HG02938 (cell line): ENCODE results near the gene CHST7.
"Not testable (repeated sequence)": the region's sequence is repeated elsewhere in the genome, so short reads cannot be mapped to it uniquely, and the experiment has no call there.

Experiments
- ATAC-seq: cut with Tn5 transposase; IDR thresholded peaks from one replicate; pipeline ENCODE4 v1.9.1; 2021; ENCODE audit warnings: mild to moderate bottlenecking, moderate library complexity; ENCODE audit not compliant: unreplicated experiment

The CHST7 gene

DNA sequence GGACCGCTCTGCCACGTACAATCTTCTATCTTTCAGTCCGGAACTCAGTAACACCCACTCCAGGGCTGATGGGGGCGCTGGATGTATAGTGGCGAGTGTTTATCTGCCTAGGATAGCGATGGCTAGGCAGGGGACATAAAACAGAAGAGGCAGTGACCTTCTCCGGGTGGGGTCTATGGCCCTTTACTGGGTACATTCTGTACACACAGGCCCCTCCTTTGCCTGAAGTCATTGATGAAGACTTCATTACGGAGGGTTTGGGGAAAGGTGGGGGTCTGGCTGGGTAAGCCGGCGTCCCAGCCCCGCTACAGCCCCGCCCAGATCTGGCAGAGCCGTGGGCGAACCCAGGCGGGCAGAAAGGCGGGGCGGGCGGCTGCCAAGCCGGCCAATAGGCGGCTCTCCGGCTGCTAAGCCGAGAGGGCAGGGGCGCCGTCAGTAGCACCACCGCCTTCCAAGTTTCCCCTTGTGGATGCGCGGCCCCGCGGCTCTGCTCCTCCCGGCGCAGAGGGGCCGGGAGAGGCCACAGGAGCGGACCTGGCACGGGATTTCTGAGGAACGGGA lies at the start of gene CHST7:
TSS of gene CHST7 (plus strand) at position 435 of the 561 bp plus-strand sequence. CDS start 167 bp downstream, outside the sequence.
- ATAC-seq, result peak; percentile 25

- ATAC-seq, result not testable (repeated sequence)
Observed at GRCh38 chrX:46528640-46529039, 44.9 kb upstream of the CHST7 start.

GRCh38 chrX:46529740-46530403 lies 43.7 kb upstream of the CHST7 start:
- not testable (repeated sequence) for ATAC-seq

GRCh38 chrX:46530404-46530908 lies 43.1 kb upstream of the CHST7 start:
- not testable (repeated sequence) for ATAC-seq

DNA sequence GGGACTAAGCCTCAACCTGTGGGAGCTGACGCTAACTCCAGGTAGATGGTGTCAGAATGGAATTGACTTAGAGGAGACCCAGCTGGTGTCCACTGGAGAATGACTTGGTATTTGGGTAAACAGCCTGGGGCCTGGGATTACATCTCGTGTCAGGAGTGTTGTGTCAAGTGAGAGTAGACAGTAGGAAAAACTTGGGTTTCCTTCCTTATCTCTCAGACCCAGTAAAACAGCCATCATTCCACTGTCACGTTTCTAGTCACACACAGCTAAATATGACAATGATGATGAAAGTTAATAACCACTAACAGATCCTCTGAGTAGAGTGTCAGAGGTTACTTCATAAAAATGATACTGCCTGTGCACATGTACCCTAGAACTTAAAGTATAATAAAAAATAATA lies 42.1 kb upstream of the CHST7 start:
- no peak for ATAC-seq

DNA sequence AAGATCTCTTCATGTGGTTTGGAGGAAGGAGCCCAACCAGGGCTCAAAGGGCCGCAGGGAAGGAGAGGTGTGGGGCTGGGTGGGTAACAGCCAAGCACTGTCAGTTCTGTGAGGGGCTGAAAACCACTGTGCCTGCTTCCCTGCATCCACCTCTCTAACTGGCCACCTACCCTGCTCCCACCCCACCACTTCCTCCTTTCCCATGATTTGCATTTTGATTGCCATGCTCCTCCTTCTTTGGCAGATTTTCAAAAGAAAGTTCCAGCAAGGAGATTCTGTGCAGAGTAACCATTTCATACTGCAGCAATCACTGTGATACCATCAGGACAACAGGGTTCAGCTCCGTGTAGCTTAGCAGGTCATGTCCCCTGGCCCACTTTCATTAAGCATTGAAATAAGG lies 30.1 kb upstream of the CHST7 start:
- no peak for ATAC-seq

GRCh38 chrX:46544527-46544926 lies 29.0 kb upstream of the CHST7 start:
- ATAC-seq, result not testable (repeated sequence)

DNA sequence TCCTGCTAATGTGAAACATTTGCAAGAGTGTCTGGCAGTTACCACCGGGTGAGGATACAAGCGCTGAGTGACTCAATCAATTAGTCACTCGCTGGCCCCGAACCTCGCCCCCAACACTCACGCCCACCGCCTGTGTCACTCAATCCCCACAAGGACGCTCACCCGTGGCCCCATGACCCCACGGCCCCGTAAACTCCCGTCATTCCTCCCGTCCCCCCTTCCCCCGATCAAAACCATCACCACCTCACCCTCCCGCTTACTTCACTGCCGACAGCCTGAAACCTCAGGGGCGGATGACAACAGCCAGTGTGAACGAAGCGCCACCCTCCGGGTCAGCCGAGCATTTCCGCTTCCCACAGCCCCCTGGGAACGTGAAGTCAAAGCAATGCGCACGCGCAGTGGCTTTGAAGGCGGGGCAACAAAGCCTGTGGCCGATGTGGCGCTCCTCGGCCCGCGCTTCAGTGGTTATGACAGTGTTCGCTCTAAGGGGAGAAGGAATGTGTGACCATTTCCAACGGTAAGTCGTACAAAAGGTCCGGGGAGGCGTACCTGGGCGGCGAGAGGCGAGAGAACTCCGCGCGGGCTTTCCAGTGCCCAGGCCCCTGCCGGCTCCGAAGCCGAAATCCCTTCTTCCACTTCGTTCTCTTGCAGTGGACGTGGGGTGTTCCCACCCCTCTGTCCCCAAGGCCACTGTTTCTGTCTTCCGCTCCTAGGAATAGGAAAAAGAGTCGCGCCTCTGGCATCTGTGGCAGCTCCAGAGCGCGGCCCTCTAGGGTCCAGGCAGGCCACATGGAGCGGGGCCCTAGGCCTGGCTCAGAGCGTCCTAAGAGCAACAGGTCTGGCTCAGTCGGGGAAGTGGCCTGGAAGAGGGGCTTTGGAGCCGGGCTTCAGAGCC lies 28.2 kb upstream of the CHST7 start, which contains the start of gene ZNF674:
TSS of gene ZNF674 (minus strand) at position 311 of the 895 bp plus-strand sequence. CDS start 3,334 bp downstream, outside the sequence.
- ATAC-seq, result peak; percentile 82

DNA sequence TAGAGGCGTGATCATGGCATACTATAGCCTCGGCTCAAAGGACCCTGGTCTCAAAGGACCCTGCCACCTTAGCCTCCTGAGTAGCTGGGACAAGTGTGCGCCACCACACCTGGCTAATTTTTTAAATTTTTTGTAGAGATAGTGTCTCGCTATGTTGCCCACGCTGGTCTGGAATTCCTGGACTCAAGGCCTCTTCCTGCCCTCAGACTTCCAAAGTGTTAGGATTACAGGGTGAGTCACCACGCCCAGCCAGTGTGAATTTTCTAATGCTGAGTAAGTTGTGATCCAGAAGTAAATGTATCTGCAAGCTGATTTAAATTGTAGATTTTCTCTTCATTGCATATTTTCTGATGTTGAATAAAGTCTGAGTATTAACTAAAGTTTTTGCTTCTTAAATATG lies 25.7 kb upstream of the CHST7 start:
- no peak for ATAC-seq

- no peak for ATAC-seq
Observed at GRCh38 chrX:46549914-46550313, 23.7 kb upstream of the CHST7 start.

DNA sequence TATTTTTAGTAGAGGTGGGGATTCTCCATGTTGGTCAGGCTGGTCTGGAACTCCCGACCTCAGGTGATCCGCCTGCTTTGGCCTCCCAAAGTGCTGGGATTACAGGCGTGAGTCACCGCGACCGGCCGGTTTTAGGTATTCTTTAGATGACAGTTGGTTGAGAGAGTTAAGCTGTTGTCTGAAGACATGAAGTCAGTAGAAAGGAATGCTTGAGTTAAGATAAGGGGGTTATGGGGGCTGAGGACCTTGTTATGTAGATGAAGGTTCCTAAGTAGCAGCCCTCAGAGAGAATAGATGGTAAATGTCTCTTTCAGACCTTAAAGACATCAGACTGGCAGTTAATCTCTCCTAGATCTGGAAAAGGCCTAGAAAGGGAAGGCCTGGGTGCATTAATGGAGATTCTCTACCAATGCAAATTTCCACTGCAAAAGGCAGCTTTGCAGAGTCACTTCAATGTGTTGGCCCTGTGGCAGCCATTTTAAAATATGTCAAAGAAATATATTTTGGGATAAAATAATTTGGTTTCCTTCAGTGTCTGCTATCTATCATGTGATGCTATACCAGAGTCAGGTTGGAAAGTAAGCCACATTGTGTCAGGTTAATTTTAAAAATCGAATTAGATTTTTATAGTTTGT lies 22.0 kb upstream of the CHST7 start:
- no peak for ATAC-seq

GRCh38 chrX:46553935-46554334 lies 19.6 kb upstream of the CHST7 start:
- no peak for ATAC-seq

- ATAC-seq, result no peak
Observed at GRCh38 chrX:46554942-46555341, 18.6 kb upstream of the CHST7 start.

DNA sequence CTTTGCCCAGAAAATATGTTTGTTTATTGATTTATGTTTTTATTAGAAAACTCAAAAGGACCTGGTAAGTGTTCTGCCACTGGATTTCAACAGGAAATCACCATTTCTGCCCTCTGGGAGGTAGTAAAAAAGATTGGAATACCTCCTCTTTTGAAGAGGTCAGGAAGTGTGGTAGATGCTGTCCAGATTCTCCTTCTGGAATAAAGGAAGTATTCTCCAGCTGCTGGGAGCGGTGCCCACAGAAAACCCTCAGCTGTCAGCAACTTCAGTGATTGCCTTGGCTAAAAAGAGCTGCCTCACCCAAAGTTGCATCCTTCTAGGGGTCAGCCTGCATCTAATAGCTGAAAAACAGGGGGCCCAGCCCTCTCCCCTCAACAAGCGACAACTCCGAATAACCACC lies 14.5 kb upstream of the CHST7 start:
- ATAC-seq, result no peak

- peak; percentile 98 for ATAC-seq
Observed at GRCh38 chrX:46561824-46562657, 11.5 kb upstream of the CHST7 start.

- no peak for ATAC-seq
Observed at GRCh38 chrX:46567388-46567787, 6.2 kb upstream of the CHST7 start.

- ATAC-seq, result no peak
Observed at GRCh38 chrX:46569621-46570020, 3.9 kb upstream of the CHST7 start.

- no peak for ATAC-seq
Observed at GRCh38 chrX:46571423-46572339, 1.9 kb upstream of the CHST7 start.

GRCh38 chrX:46572340-46572936 lies 1.1 kb upstream of the CHST7 start:
- peak; percentile 52 for ATAC-seq
